SK-N-SH (cell line): ENCODE data around the gene NIBAN1.

Source experiments
- FOSL2 ChIP-seq: IDR thresholded peaks from 2 replicates; pipeline ENCODE4 v1.4.0; 2012; ENCODE audit warnings: low read depth, mild to moderate bottlenecking, moderate library complexity, borderline replicate concordance
- JUND ChIP-seq: IDR thresholded peaks from 2 replicates; pipeline ENCODE4 v1.4.0; 2012
- NFIC ChIP-seq: IDR thresholded peaks from 2 replicates; pipeline ENCODE4 v1.4.0; 2012; ENCODE audit warnings: borderline replicate concordance
- RXRA ChIP-seq: IDR thresholded peaks from 2 replicates; pipeline ENCODE4 v1.4.0; 2012; ENCODE audit warnings: low read depth, mild to moderate bottlenecking, borderline replicate concordance
- TAF1 ChIP-seq: IDR thresholded peaks from 2 replicates; pipeline ENCODE4 v1.6.1; 2012; ENCODE audit warnings: low read depth, mild to moderate bottlenecking, low read length, moderate library complexity, borderline replicate concordance
- TF ChIP-seq, protein P1 (sequence below): fragments of 200-600 bp; sonication (generic); IDR thresholded peaks from 2 replicates; pipeline ENCODE4 v1.6.1; 2017; ENCODE audit warnings: antibody characterized with exemption, mild to moderate bottlenecking, moderate library complexity
- TF ChIP-seq, protein P2 (sequence below): IDR thresholded peaks from 2 replicates; pipeline ENCODE4 v1.4.0; 2012; ENCODE audit warnings: low read depth, borderline replicate concordance

DNA sequence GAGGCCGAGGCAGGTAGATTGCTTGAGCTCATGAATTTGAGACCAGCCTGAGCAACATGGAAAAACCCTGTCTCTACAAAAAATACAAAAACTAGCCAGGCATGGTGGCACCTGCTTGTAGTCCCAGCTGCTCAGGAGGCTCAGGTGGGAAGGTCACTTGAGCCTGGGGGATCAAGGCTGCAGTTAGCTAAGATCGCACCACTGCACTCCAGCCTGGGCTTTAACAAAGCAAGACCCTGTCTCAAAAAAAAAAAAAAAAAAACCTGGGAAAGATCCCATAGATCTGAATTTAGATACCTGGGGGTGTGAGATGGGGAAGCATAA is 32.9 kb downstream of the NIBAN1 start:
- TF ChIP-seq TAF1 (no peak), NFIC (no peak), RXRA (no peak), FOSL2 (no peak), JUND (no peak)
- TF ChIP-seq, protein P1, sequence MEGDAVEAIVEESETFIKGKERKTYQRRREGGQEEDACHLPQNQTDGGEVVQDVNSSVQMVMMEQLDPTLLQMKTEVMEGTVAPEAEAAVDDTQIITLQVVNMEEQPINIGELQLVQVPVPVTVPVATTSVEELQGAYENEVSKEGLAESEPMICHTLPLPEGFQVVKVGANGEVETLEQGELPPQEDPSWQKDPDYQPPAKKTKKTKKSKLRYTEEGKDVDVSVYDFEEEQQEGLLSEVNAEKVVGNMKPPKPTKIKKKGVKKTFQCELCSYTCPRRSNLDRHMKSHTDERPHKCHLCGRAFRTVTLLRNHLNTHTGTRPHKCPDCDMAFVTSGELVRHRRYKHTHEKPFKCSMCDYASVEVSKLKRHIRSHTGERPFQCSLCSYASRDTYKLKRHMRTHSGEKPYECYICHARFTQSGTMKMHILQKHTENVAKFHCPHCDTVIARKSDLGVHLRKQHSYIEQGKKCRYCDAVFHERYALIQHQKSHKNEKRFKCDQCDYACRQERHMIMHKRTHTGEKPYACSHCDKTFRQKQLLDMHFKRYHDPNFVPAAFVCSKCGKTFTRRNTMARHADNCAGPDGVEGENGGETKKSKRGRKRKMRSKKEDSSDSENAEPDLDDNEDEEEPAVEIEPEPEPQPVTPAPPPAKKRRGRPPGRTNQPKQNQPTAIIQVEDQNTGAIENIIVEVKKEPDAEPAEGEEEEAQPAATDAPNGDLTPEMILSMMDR = no peak
- TF ChIP-seq, protein P2, sequence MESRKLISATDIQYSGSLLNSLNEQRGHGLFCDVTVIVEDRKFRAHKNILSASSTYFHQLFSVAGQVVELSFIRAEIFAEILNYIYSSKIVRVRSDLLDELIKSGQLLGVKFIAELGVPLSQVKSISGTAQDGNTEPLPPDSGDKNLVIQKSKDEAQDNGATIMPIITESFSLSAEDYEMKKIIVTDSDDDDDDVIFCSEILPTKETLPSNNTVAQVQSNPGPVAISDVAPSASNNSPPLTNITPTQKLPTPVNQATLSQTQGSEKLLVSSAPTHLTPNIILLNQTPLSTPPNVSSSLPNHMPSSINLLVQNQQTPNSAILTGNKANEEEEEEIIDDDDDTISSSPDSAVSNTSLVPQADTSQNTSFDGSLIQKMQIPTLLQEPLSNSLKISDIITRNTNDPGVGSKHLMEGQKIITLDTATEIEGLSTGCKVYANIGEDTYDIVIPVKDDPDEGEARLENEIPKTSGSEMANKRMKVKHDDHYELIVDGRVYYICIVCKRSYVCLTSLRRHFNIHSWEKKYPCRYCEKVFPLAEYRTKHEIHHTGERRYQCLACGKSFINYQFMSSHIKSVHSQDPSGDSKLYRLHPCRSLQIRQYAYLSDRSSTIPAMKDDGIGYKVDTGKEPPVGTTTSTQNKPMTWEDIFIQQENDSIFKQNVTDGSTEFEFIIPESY = no peak
